Measurements from ENCODE around the gene CYB5D1. TPM values are rescaled to one million over a fixed set of nuclear protein-coding genes. Genes with fewer than 3 reads are reported as not detected.

Gene CYB5D1
- polyA plus RNA-seq, 1 experiment = 8.1 TPM

DNA sequence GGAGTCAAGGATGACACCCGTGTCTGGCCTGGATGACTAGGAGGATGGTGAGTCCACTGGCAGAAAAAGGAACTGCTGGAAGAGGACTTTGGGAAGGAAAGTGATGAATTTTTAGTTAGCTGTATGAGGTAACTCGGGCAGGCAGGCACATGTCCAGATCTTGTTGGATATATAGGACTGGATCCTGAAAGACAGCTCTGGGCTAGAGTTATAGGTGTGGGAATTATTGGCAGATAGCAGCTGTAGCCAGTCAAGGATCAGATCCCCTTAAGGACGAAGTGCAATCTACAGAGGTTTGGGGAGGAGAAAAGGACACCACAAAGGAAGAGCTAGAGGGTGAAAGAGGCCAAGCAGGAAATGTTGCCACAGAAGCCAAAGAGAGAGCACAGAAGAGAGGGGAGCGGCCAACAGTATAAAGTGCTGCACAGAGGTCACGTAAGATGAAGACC is 10.1 kb downstream of the CYB5D1 start:
- no peak overlapping the region for H3K27ac ChIP-seq (ENCODE audit: low read depth, low read length)
- no peaks in the 10 kb centered on the region; the same call in 1 of the 2 replicates for H3K9me3 ChIP-seq (ENCODE audit: control insufficient read depth, insufficient read depth, low read length)
- POLR2A ChIA-PET = interaction anchor here (0.7 kb wide), 1 partner anchor 18 kb away, joined by 3 read pairs; no protein-coding TSS in a partner anchor
- H3K4me3 ChIP-seq (ENCODE audit: low read depth, low read length) = no peak overlapping the region
- no peaks in the 10 kb centered on the region for H3K27me3 ChIP-seq (ENCODE audit: control insufficient read depth, insufficient read depth, low read length)
- TF ChIP-seq, protein P1, sequence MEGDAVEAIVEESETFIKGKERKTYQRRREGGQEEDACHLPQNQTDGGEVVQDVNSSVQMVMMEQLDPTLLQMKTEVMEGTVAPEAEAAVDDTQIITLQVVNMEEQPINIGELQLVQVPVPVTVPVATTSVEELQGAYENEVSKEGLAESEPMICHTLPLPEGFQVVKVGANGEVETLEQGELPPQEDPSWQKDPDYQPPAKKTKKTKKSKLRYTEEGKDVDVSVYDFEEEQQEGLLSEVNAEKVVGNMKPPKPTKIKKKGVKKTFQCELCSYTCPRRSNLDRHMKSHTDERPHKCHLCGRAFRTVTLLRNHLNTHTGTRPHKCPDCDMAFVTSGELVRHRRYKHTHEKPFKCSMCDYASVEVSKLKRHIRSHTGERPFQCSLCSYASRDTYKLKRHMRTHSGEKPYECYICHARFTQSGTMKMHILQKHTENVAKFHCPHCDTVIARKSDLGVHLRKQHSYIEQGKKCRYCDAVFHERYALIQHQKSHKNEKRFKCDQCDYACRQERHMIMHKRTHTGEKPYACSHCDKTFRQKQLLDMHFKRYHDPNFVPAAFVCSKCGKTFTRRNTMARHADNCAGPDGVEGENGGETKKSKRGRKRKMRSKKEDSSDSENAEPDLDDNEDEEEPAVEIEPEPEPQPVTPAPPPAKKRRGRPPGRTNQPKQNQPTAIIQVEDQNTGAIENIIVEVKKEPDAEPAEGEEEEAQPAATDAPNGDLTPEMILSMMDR (IDR thresholded peaks at IDR 0.05; ENCODE audit: low read depth, low read length) = no peak
- CTCF ChIA-PET = interaction anchor here (1.6 kb wide), 1 partner anchor 30 kb away, joined by 6 read pairs; no protein-coding TSS in a partner anchor
- DNase-seq (ENCODE audit: low read depth, low spot score) = no peak

DNA sequence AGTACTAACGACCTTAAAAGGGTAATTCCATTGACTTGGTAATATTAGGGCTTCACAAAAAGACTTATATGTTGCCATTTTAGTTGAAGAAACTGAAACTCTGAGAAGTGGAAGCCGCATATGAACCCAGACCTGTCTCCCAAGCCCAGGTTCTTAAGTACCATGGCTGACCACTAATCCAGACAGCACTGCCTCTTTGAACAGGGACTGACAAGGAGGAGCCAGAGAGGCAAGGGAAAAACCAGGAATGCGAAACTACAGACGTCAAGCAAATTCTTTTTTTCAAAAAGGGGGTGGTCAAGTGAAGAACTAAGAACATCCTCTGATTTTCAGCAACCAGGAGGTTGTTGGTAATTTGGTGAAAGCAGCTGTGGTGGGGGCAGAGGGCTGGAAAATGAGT is 15.2 kb downstream of the CYB5D1 start:
- H3K27ac ChIP-seq (ENCODE audit: low read depth, low read length) = no peak overlapping the region
- POLR2A ChIA-PET = no interaction called here
- CTCF ChIA-PET = no interaction called here
- no peak for DNase-seq (ENCODE audit: low read depth, low spot score)
- TF ChIP-seq, protein P1 (IDR thresholded peaks at IDR 0.05; ENCODE audit: low read depth, low read length) = no peak
- no peaks in the 10 kb centered on the region for H3K27me3 ChIP-seq (ENCODE audit: control insufficient read depth, insufficient read depth, low read length)
- no peaks in the 10 kb centered on the region for H3K9me3 ChIP-seq (ENCODE audit: control insufficient read depth, insufficient read depth, low read length)
- H3K4me3 ChIP-seq (ENCODE audit: low read depth, low read length) = no peak overlapping the region

DNA sequence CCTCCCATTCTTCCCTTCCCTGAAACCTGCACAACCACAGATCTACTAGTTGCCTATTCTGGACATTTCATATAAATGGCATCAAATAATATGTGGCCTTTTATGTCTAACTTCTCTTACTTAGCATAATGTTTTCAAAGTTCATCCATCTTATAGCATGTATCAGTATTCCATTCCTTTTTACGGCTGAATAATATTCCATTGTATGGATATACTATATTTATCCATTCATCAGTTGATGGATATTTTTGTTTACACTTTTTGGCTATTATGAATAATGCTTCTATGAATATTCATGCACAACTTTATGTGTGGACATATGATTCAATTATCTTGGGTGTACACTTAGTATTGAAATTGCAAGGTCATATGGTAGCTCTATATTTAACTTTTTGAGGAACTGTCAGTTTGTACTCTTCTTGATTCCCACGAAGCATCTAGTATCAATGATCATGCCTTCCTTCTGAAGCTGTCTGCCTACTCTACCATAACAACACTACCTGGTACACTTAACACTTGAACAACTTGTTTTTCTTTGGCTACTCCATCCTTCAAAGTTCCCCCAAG is 18.1 kb downstream of the CYB5D1 start:
- Histone ChIP-seq H3K27ac (ENCODE audit: low read depth, low read length) (no peak overlapping the region), H3K9me3 (ENCODE audit: control insufficient read depth, insufficient read depth, low read length) (no peaks in the 10 kb centered on the region), H3K4me3 (ENCODE audit: low read depth, low read length) (no peak overlapping the region), H3K27me3 (ENCODE audit: control insufficient read depth, insufficient read depth, low read length) (no peaks in the 10 kb centered on the region)
- DNase-seq (ENCODE audit: low read depth, low spot score) = no peak
- TF ChIP-seq, protein P1 (IDR thresholded peaks at IDR 0.05; ENCODE audit: low read depth, low read length) = no peak
- ChIA-PET CTCF (interaction anchor here (1.5 kb wide), 1 partner anchor 22 kb away, joined by 3 read pairs; no protein-coding TSS in a partner anchor), POLR2A (no interaction called here)

DNA sequence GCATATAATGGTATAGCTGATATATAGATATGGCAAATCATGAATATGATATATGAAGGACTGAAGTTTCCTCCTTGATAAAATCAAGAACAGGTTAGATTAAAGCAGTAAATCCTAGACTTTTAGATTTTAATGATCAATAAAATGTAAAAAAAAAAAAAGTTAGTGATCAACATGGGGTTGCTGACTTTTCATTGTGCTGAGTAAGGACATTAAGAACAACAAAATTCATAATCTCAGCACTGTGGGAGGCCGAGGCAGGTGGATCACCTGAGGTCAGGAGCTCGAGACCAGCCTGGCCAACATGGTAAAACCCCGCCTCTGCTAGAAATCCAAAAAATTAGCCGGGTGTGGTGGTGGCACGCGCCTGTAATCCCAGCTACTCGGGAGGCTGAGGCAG is 20.4 kb downstream of the CYB5D1 start:
- CTCF ChIA-PET = no interaction called here
- TF ChIP-seq, protein P1 (IDR thresholded peaks at IDR 0.05; ENCODE audit: low read depth, low read length) = no peak
- no peak for DNase-seq (ENCODE audit: low read depth, low spot score)

DNA sequence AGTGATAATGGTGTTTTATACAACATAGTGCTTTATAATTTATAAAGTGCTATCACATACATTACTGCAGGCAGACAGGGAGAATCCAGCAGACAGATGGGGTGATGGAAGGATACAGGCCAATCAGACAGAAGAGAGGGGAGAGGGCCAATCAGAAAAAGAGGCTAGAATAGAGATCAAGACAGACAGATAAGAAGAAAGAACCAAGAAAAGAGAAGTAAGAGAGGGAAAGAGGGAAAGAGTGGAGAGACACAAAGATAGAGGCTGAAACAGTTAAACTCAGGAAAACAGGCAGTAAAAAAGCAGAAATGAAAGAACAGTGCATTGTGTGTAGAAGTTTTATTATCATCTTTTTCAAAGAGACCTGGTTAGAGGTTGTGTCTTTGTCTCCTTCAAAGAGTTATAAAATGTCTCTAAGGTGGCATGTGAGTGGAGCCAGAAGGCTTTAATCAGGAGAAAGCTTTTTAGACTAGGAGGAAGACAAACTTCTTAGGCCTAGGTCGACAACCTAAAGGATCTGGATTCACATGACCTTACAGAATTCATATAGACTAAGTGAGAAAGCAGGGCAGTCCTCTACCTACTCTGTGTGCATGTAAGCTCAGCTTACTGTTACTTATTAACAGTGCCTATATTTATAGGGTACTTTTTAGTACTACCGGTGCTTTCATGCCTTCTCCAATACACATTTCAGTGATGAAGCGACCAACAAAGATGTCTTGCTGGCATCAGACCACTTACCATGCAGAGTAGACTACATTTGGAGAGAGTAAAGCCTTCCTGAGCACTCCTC is 22.5 kb downstream of the CYB5D1 start:
- no peak overlapping the region for H3K27ac ChIP-seq (ENCODE audit: low read depth, low read length)
- H3K9me3 ChIP-seq (ENCODE audit: control insufficient read depth, insufficient read depth, low read length) = no peaks in the 10 kb centered on the region
- DNase-seq (ENCODE audit: low read depth, low spot score) = no peak
- H3K27me3 ChIP-seq (ENCODE audit: control insufficient read depth, insufficient read depth, low read length) = no peaks in the 10 kb centered on the region
- CTCF ChIA-PET = no interaction called here
- no peak overlapping the region for H3K4me3 ChIP-seq (ENCODE audit: low read depth, low read length)
- TF ChIP-seq, protein P1 (IDR thresholded peaks at IDR 0.05; ENCODE audit: low read depth, low read length) = no peak
- POLR2A ChIA-PET = no interaction called here

More for the DNA sequence above, 20.4 kb downstream of the CYB5D1 start:
- H3K9me3 ChIP-seq (ENCODE audit: control insufficient read depth, insufficient read depth, low read length) = no peaks in the 10 kb centered on the region
- H3K27ac ChIP-seq (ENCODE audit: low read depth, low read length) = no peak overlapping the region
- no peak overlapping the region for H3K4me3 ChIP-seq (ENCODE audit: low read depth, low read length)
- POLR2A ChIA-PET = no interaction called here
- H3K27me3 ChIP-seq (ENCODE audit: control insufficient read depth, insufficient read depth, low read length) = no peaks in the 10 kb centered on the region

All from AG04450 (cell line).